HG03469 (cell line): Measurements from ENCODE around the gene C10orf90.

Experiments used
- ATAC-seq: cut with Tn5 transposase; IDR thresholded peaks from one replicate; pipeline ENCODE4 v1.9.1; 2021; ENCODE audit warnings: mild to moderate bottlenecking, moderate library complexity, moderate number of reproducible peaks; ENCODE audit not compliant: unreplicated experiment

The C10orf90 gene

GRCh38 chr10:126508535-126509040, 161.9 kb downstream of the C10orf90 start:
- ATAC-seq: no peak

- ATAC-seq: no peak
Measured at GRCh38 chr10:126504761-126505112, 165.8 kb downstream of the C10orf90 start.

- ATAC-seq: no peak
Measured at GRCh38 chr10:126504063-126504760, 166.3 kb downstream of the C10orf90 start.

GRCh38 chr10:126503392-126504062, 167.0 kb downstream of the C10orf90 start:
- ATAC-seq: no peak

- no peak for ATAC-seq
Measured at GRCh38 chr10:126502441-126502840, 168.1 kb downstream of the C10orf90 start.

- no peak for ATAC-seq
Measured at GRCh38 chr10:126501828-126502227, 168.7 kb downstream of the C10orf90 start.

- no peak for ATAC-seq
Measured at GRCh38 chr10:126500866-126501265, 169.6 kb downstream of the C10orf90 start.

GRCh38 chr10:126500185-126500584, 170.3 kb downstream of the C10orf90 start:
- ATAC-seq: no peak

- no peak for ATAC-seq
Measured at GRCh38 chr10:126499744-126500143, 170.7 kb downstream of the C10orf90 start.

- ATAC-seq: no peak
Measured at GRCh38 chr10:126497672-126498071, 172.8 kb downstream of the C10orf90 start.

- ATAC-seq: no peak
Measured at GRCh38 chr10:126496771-126497545, 173.5 kb downstream of the C10orf90 start.

- no peak for ATAC-seq
Measured at GRCh38 chr10:126491476-126491875, 179.0 kb downstream of the C10orf90 start.

GRCh38 chr10:126481181-126481580, 189.3 kb downstream of the C10orf90 start:
- no peak for ATAC-seq

GRCh38 chr10:126480648-126481047, 189.8 kb downstream of the C10orf90 start:
- ATAC-seq: no peak

GRCh38 chr10:126479280-126479895, 191.1 kb downstream of the C10orf90 start:
- ATAC-seq: no peak

GRCh38 chr10:126478546-126478945, 191.9 kb downstream of the C10orf90 start:
- no peak for ATAC-seq

GRCh38 chr10:126476246-126476645, 194.2 kb downstream of the C10orf90 start:
- ATAC-seq: no peak

GRCh38 chr10:126475074-126475691, 195.3 kb downstream of the C10orf90 start:
- no peak for ATAC-seq

GRCh38 chr10:126474031-126474430, 196.5 kb downstream of the C10orf90 start:
- no peak for ATAC-seq

- ATAC-seq: no peak
Measured at GRCh38 chr10:126470991-126471390, 199.5 kb downstream of the C10orf90 start.

- no peak for ATAC-seq
Measured at GRCh38 chr10:126469692-126470091, 200.8 kb downstream of the C10orf90 start.
